ENCODE measurements around the gene SCP2D1. TPM values are rescaled to one million over a fixed set of nuclear protein-coding genes. Genes with fewer than 3 reads are reported as not detected.

SCP2D1 gene
- total and polyA plus RNA-seq, 2 of the 8 experiments (the other 6 are each of a cell fraction or from before 2014, with no cell fraction given), result not detected

DNA sequence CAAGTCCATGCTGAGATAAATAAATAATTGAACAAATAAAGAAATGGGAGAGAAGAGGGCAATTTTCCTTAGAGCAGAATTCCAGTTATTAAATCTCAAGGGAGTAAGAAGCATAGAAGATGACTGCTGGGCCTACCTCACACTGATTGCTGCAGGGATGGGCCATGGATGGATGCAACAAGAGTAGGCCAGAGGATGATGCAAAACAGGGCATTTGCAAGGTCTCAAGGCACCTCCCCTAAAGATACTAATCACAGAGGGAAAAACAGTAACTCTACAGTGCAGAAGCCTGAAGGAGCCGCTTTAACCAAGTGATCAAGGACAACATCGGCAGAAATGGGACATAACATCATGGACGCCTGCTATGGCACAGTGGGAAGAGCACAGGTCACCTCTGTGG, 1.7 kb upstream of the SCP2D1 start:
- Histone ChIP-seq H2BK15ac (ENCODE audit: low read length) (no peak overlapping the region), H3K27ac (ENCODE audit: low read depth, low read length) (no peak overlapping the region), H3K27me3 (replicated peaks in 1 of 4; ENCODE audit: control insufficient read depth in 3 of 4, extremely low read depth in 1 of 4, insufficient read depth in 3 of 4, low read length in 3 of 4) (no peaks in the 10 kb centered on the region), H3K4me3 (ENCODE audit: extremely low read depth in 1 of 4, insufficient read depth in 2 of 4, low read depth in 3 of 4, low read length in 4 of 4) (no peak overlapping the region), H3K14ac (ENCODE audit: insufficient read length) (no peak overlapping the region), H3K4ac (replicated peaks; ENCODE audit: insufficient read length, low read depth, low read length) (no peak overlapping the region), H3K4me2 (ENCODE audit: insufficient read depth in 1 of 2, low read depth in 2 of 2, low read length in 2 of 2) (no peak overlapping the region), H4K91ac (replicated peaks; ENCODE audit: insufficient read length, low read length) (no peak overlapping the region), H2AFZ (ENCODE audit: low read length) (no peak overlapping the region), H3K23me2 (ENCODE audit: low read depth, low read length) (no peaks in the 10 kb centered on the region), H3K4me1 (replicated peaks in 1 of 4; ENCODE audit: control insufficient read depth in 3 of 4, insufficient read depth in 4 of 4, low read length in 3 of 4) (no peaks in the 10 kb centered on the region), H4K5ac (ENCODE audit: insufficient read length, low read depth, low read length) (no peak overlapping the region), H3K79me1 (ENCODE audit: low read depth, low read length) (no peaks in the 10 kb centered on the region), H4K20me1 (replicated peaks in 1 of 2; ENCODE audit: control insufficient read depth in 1 of 2, insufficient read depth in 2 of 2, low read length in 2 of 2) (no peaks in the 10 kb centered on the region), H4K8ac (ENCODE audit: extremely low read depth, insufficient read depth, low read length) (no peak overlapping the region), H3K9me3 (ENCODE audit: insufficient read depth in 2 of 2, low read depth in 1 of 2, low read length in 1 of 2) (no peaks in the 10 kb centered on the region), H3K36me3 (ENCODE audit: control insufficient read depth in 2 of 4, insufficient read depth in 4 of 4, low read length in 3 of 4) (no peaks in the 10 kb centered on the region), H3K18ac (ENCODE audit: extremely low read depth, low read length) (no peak overlapping the region), H2BK5ac (ENCODE audit: low read depth, low read length) (no peak overlapping the region), H2AK5ac (ENCODE audit: low read depth, low read length) (no peak overlapping the region), H3K23ac (ENCODE audit: insufficient read length) (no peak overlapping the region), H2BK120ac (replicated peaks; ENCODE audit: low read depth, low read length) (no peak overlapping the region), H3K79me2 (ENCODE audit: control insufficient read depth in 1 of 2, insufficient read depth in 2 of 2, low read length in 2 of 2) (no peaks in the 10 kb centered on the region), H3K9ac (replicated peaks in 1 of 4; ENCODE audit: extremely low read depth in 1 of 4, low read depth in 3 of 4, low read length in 3 of 4) (no peak overlapping the region), H3K56ac (replicated peaks; ENCODE audit: insufficient read length, low read depth, low read length) (no peak overlapping the region), H2BK12ac (ENCODE audit: low read depth, low read length) (no peak overlapping the region), H2BK20ac (ENCODE audit: low read length) (no peak overlapping the region)
- WGBS, 2 experiments (ENCODE audit: extremely low coverage in 1 of 2, insufficient coverage in 1 of 2, insufficient read length in 1 of 2, insufficient replicate concordance in 2 of 2, low coverage in 1 of 2, low lambda C conversion rate in 2 of 2, missing lambda C conversion rate in 1 of 2), result 92% methylated on average over 3 of the region's 3 CpGs; no CpG with 5 or more reads in 1 of the 2 experiments
- FAIRE-seq, result no peak
- no peak for TF ChIP-seq CTBP2 (IDR thresholded peaks at IDR 0.05; ENCODE audit: borderline replicate concordance, insufficient read depth, insufficient read length, low read length)
- TF ChIP-seq JUN (IDR thresholded peaks at IDR 0.05; ENCODE audit: low read depth, low read length), result no peak
- no peak for TF ChIP-seq CREB1 (IDR thresholded peaks at IDR 0.05)
- TF ChIP-seq PHF8 (conservative IDR thresholded peaks at IDR 0.05; ENCODE audit: low read depth, low read length), result no peak
- CTCF ChIA-PET (ENCODE audit: partially characterized antibody), result interaction anchor here (2.0 kb wide), 1 partner anchor 10 kb away, joined by 5 read pairs; no protein-coding TSS in a partner anchor
- POLR2A ChIA-PET (ENCODE audit: partially characterized antibody), result no interaction called here
- no peak for DNase-seq (ENCODE audit: low read depth in 1 of 2, low spot score in 2 of 2)
